Measurements from ENCODE around the gene LAMA5. TPM values are rescaled to one million over a fixed set of nuclear protein-coding genes. Genes with fewer than 3 reads are reported as not detected.

Gene LAMA5
- total and polyA plus RNA-seq, 2 experiments from 2014 or later, result 201 to 298 TPM

DNA sequence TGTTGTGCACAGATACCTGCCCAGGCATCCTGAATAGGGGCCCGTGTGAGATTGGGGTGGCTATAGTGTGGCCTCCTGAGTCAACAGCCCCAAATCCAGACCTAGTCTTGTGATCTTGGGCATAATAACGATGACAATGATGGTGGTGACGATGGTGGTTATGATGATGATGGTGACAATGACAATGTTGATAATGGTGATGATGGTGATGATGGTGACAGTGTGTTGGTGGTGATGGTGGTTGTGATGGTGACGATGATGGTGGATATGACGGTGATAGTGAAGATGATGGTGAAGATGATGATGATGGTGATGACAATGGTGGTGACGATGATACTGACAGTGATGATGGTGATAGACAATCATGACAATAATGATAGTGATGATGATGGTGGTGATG is 14.7 kb upstream of the LAMA5 start:
- H3K27ac ChIP-seq (ENCODE audit: low read depth), result peak overlapping the region; percentile 26; the same call in 1 of the 2 replicates
- H3K9me2 ChIP-seq (ENCODE audit: insufficient read depth), result no peaks in the 10 kb centered on the region; the same call in 1 of the 2 replicates
- no peak for DNase-seq (ENCODE audit: low spot score)
- H3K4me1 Mint-ChIP-seq, result peaks cover 28% of the 10 kb centered on the region
- no peak overlapping the region for H3K4me3 ChIP-seq
- H3K4me1 ChIP-seq (ENCODE audit: insufficient read depth), result peaks cover 11% of the 10 kb centered on the region
- H3K27ac Mint-ChIP-seq, result no peak overlapping the region
- H3K36me3 Mint-ChIP-seq (ENCODE audit: low read depth), result peaks cover 31% of the 10 kb centered on the region
- H2AFZ ChIP-seq, result no peak overlapping the region
- H3K36me3 ChIP-seq (ENCODE audit: insufficient read depth), result no peaks in the 10 kb centered on the region
- peak overlapping the region; percentile 3; the same call in 1 of the 3 replicates for H3K4me3 Mint-ChIP-seq
- H3K79me2 ChIP-seq (replicated peaks; ENCODE audit: insufficient read depth), result peaks cover 28% of the 10 kb centered on the region
- H3F3A ChIP-seq (replicated peaks; ENCODE audit: low read depth), result peaks cover 30% of the 10 kb centered on the region; the same call in 1 of the 2 replicates
- peaks cover 28% of the 10 kb centered on the region for H3K27me3 Mint-ChIP-seq (ENCODE audit: insufficient read depth, low read depth, poor library complexity)
- no peak for ATAC-seq
- no peaks in the 10 kb centered on the region for H3K27me3 ChIP-seq (ENCODE audit: insufficient read depth)
- peaks cover 5% of the 10 kb centered on the region for H3K9me3 Mint-ChIP-seq
- peaks cover 4% of the 10 kb centered on the region; the same call in 1 of the 2 replicates for H4K20me1 ChIP-seq (replicated peaks; ENCODE audit: insufficient read depth)
- H3K4me2 ChIP-seq, result no peak overlapping the region
- TF ChIP-seq, protein P1, sequence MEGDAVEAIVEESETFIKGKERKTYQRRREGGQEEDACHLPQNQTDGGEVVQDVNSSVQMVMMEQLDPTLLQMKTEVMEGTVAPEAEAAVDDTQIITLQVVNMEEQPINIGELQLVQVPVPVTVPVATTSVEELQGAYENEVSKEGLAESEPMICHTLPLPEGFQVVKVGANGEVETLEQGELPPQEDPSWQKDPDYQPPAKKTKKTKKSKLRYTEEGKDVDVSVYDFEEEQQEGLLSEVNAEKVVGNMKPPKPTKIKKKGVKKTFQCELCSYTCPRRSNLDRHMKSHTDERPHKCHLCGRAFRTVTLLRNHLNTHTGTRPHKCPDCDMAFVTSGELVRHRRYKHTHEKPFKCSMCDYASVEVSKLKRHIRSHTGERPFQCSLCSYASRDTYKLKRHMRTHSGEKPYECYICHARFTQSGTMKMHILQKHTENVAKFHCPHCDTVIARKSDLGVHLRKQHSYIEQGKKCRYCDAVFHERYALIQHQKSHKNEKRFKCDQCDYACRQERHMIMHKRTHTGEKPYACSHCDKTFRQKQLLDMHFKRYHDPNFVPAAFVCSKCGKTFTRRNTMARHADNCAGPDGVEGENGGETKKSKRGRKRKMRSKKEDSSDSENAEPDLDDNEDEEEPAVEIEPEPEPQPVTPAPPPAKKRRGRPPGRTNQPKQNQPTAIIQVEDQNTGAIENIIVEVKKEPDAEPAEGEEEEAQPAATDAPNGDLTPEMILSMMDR (conservative IDR thresholded peaks at IDR 0.05; ENCODE audit: low read depth in 2 of 2), result no peak
- no peak for TF ChIP-seq ZNF114 (CRISPR knock-in tag; IDR thresholded peaks at IDR 0.05)
- no peak for TF ChIP-seq EZH2phosphoT487 (IDR thresholded peaks at IDR 0.05; ENCODE audit: unreplicated experiment)
- no peak for TF ChIP-seq CREB1 (CRISPR knock-in tag; IDR thresholded peaks at IDR 0.05; ENCODE audit: low read depth)
- no peak for TF ChIP-seq EZH2 (IDR thresholded peaks at IDR 0.05; ENCODE audit: low read depth, unreplicated experiment)
- no peak for TF ChIP-seq NANOG (IDR thresholded peaks at IDR 0.05; ENCODE audit: borderline replicate concordance)
- TF ChIP-seq, protein P2, sequence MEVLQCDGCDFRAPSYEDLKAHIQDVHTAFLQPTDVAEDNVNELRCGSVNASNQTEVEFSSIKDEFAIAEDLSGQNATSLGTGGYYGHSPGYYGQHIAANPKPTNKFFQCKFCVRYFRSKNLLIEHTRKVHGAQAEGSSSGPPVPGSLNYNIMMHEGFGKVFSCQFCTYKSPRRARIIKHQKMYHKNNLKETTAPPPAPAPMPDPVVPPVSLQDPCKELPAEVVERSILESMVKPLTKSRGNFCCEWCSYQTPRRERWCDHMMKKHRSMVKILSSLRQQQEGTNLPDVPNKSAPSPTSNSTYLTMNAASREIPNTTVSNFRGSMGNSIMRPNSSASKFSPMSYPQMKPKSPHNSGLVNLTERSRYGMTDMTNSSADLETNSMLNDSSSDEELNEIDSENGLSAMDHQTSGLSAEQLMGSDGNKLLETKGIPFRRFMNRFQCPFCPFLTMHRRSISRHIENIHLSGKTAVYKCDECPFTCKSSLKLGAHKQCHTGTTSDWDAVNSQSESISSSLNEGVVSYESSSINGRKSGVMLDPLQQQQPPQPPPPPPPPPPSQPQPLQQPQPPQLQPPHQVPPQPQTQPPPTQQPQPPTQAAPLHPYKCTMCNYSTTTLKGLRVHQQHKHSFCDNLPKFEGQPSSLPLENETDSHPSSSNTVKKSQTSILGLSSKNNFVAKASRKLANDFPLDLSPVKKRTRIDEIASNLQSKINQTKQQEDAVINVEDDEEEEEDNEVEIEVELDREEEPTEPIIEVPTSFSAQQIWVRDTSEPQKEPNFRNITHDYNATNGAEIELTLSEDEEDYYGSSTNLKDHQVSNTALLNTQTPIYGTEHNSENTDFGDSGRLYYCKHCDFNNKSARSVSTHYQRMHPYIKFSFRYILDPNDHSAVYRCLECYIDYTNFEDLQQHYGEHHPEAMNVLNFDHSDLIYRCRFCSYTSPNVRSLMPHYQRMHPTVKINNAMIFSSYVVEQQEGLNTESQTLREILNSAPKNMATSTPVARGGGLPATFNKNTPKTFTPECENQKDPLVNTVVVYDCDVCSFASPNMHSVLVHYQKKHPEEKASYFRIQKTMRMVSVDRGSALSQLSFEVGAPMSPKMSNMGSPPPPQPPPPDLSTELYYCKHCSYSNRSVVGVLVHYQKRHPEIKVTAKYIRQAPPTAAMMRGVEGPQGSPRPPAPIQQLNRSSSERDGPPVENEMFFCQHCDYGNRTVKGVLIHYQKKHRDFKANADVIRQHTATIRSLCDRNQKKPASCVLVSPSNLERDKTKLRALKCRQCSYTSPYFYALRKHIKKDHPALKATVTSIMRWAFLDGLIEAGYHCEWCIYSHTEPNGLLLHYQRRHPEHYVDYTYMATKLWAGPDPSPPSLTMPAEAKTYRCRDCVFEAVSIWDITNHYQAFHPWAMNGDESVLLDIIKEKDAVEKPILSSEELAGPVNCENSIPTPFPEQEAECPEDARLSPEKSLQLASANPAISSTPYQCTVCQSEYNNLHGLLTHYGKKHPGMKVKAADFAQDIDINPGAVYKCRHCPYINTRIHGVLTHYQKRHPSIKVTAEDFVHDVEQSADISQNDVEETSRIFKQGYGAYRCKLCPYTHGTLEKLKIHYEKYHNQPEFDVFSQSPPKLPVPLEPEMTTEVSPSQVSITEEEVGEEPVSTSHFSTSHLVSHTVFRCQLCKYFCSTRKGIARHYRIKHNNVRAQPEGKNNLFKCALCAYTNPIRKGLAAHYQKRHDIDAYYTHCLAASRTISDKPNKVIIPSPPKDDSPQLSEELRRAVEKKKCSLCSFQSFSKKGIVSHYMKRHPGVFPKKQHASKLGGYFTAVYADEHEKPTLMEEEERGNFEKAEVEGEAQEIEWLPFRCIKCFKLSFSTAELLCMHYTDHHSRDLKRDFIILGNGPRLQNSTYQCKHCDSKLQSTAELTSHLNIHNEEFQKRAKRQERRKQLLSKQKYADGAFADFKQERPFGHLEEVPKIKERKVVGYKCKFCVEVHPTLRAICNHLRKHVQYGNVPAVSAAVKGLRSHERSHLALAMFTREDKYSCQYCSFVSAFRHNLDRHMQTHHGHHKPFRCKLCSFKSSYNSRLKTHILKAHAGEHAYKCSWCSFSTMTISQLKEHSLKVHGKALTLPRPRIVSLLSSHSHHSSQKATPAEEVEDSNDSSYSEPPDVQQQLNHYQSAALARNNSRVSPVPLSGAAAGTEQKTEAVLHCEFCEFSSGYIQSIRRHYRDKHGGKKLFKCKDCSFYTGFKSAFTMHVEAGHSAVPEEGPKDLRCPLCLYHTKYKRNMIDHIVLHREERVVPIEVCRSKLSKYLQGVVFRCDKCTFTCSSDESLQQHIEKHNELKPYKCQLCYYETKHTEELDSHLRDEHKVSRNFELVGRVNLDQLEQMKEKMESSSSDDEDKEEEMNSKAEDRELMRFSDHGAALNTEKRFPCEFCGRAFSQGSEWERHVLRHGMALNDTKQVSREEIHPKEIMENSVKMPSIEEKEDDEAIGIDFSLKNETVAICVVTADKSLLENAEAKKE (CRISPR knock-in tag; IDR thresholded peaks at IDR 0.05), result no peak
- TF ChIP-seq, protein P3, sequence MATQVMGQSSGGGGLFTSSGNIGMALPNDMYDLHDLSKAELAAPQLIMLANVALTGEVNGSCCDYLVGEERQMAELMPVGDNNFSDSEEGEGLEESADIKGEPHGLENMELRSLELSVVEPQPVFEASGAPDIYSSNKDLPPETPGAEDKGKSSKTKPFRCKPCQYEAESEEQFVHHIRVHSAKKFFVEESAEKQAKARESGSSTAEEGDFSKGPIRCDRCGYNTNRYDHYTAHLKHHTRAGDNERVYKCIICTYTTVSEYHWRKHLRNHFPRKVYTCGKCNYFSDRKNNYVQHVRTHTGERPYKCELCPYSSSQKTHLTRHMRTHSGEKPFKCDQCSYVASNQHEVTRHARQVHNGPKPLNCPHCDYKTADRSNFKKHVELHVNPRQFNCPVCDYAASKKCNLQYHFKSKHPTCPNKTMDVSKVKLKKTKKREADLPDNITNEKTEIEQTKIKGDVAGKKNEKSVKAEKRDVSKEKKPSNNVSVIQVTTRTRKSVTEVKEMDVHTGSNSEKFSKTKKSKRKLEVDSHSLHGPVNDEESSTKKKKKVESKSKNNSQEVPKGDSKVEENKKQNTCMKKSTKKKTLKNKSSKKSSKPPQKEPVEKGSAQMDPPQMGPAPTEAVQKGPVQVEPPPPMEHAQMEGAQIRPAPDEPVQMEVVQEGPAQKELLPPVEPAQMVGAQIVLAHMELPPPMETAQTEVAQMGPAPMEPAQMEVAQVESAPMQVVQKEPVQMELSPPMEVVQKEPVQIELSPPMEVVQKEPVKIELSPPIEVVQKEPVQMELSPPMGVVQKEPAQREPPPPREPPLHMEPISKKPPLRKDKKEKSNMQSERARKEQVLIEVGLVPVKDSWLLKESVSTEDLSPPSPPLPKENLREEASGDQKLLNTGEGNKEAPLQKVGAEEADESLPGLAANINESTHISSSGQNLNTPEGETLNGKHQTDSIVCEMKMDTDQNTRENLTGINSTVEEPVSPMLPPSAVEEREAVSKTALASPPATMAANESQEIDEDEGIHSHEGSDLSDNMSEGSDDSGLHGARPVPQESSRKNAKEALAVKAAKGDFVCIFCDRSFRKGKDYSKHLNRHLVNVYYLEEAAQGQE (IDR thresholded peaks at IDR 0.05; ENCODE audit: unreplicated experiment), result no peak
- TF ChIP-seq, protein P4, sequence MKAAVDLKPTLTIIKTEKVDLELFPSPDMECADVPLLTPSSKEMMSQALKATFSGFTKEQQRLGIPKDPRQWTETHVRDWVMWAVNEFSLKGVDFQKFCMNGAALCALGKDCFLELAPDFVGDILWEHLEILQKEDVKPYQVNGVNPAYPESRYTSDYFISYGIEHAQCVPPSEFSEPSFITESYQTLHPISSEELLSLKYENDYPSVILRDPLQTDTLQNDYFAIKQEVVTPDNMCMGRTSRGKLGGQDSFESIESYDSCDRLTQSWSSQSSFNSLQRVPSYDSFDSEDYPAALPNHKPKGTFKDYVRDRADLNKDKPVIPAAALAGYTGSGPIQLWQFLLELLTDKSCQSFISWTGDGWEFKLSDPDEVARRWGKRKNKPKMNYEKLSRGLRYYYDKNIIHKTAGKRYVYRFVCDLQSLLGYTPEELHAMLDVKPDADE (IDR thresholded peaks at IDR 0.05), result no peak

Data from GM23338 (cell line).